GM18517 (cell line): ENCODE measurements around the gene OLFML3.
"Not testable (repeated sequence)": the region's sequence is repeated elsewhere in the genome, so short reads cannot be mapped to it uniquely, and the experiment has no call there.

Experiments
- ATAC-seq: cut with Tn5 transposase; IDR thresholded peaks from one replicate; pipeline ENCODE4 v1.9.1; 2021; ENCODE audit warnings: mild to moderate bottlenecking, moderate library complexity; ENCODE audit not compliant: unreplicated experiment

Gene OLFML3

GRCh38 chr1:113990961-113991360 is 11.7 kb downstream of the OLFML3 start:
- no peak for ATAC-seq

- peak; percentile 63 for ATAC-seq
Measured at GRCh38 chr1:113991467-113991997, 12.3 kb downstream of the OLFML3 start.

- no peak for ATAC-seq
Measured at GRCh38 chr1:113993072-113993471, 13.8 kb downstream of the OLFML3 start.

GRCh38 chr1:113993766-113994165 is 14.5 kb downstream of the OLFML3 start:
- no peak for ATAC-seq

DNA sequence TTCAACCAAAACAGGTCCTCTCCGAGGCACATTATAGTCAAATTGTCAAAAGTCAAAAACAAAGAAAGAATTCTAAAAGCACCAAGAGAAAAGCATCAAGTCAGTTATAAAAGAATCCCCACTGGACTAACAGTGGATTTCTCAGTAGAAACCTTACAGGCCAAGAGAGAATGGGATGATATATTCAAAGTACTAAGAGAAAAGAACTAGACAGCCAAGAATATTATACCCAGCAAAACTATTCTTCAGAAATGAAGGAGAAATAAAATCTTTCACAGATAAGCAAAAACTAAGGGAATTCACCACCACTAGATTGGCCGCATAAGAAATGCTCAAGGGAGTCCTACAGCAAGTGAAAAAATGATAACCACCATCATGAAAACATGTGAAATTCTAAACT is 16.1 kb downstream of the OLFML3 start:
- ATAC-seq, result no peak

DNA sequence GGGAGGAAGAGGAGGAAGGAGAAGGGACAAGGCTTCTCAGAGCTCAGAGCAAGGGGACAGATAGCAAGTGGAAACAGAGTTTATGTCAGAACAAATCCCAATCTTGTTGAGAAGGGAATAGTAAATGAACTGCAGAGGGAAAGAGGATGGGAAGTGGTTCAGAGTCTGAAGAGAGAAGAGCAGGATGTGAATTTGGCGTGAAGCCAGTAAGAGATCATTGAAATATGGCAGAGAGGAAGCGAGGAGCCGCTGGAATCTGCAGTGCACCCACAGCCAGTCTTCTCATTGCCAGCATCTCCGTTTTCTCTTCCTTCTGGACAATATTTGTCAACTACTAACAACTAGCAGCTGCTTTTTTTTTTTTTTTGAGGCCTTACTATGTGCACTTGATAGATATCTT is 19.1 kb downstream of the OLFML3 start:
- no peak for ATAC-seq

GRCh38 chr1:113999233-113999632 is 20.0 kb downstream of the OLFML3 start:
- no peak for ATAC-seq

GRCh38 chr1:113999799-114000198 is 20.5 kb downstream of the OLFML3 start:
- ATAC-seq, result no peak

- ATAC-seq, result no peak
Measured at GRCh38 chr1:114000406-114000805, 21.1 kb downstream of the OLFML3 start.

DNA sequence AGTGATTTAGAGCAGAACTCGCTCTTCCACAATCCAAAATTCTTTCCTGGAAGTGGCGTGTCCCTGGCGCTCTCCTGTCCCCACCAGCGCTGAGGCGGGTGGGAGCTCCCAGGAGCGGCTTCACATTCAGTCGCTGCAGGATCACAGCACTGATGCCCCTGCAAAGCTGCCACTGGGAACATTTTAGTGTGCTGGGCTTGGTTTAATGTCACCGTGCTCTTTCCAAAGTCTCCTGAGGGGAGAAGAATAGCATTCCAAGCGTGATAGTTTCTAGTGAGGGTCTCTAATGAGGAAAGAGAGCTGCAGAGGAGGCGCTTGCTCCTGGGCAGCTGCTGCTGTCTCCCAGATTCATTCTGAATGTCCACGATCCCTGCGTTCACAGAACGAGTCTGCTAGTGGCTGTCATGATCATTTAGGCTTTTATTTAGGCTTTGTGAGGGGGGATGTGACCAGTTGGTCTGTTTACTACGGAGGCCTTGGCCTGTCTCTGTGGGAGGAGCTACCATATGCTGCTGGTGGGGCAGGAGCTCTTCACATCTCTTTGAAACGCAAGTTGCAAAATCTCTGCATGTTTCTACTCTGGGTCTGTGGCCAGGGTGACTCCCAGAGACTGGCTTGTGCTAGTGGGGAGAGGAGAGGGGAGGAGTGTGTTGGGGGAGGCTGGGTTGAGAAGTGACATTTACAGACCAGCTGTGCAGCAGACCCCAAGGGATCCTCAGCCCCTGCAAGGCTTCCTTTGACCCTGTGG is 23.4 kb downstream of the OLFML3 start:
- no peak for ATAC-seq

DNA sequence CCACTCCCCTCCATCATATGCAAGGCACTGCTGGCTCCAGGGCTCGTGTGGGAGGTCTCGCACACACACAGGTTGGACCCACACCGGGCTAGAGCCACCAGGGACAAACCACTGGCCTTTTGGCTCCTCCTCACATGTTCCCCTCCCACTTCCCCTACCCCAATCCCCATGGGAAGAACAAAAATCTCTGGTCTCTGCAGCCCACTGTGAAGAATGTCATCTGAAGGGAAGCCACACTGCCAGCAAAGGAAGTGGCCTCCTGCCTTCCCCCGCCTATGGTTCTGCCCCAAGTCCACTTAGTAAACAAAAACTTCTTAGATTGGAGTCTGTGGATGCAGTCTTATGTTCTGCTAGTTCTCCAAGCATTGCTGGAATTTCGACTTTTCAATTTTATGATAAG is 24.2 kb downstream of the OLFML3 start:
- no peak for ATAC-seq

DNA sequence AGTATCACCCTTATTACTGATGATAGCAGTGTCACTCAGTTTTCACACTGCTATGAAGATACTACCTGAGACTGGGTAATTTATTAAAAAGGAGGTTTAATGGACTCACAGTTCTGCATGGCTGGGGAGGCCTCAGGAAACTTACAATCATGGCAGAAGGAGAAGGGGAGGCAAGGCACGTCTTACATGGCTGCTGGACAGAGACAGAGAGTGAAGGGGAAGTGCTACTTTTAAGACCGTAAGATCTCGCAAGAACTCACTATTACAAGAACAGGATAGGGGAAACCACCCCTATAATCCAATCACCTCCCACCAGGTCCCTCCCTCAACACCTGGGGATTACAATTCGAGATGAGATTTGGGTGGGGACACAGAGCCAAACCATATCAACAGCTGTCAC is 27.6 kb downstream of the OLFML3 start:
- ATAC-seq, result not testable (repeated sequence)

DNA sequence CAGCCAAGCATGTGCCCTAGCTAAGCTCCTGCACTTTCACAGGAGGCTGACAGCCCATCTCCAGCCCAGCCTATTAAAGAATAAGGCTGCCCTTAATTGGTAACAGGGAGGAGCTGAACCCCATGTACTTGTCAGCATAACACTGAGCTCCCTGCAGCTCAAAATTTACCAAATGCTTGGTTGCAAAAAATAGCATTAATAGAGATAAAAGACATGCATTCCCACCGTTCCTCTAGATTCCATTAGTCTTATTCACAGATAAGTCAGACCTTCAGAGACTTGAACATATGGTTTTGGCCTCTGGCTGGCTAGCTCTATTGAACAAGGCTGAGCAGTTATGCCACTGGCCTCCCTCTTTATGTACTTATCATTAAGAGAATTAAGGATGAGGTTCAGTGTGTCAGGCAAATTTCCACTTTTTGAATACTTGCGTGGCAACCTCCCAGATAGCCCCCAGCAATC is 29.2 kb downstream of the OLFML3 start:
- no peak for ATAC-seq

- ATAC-seq, result no peak
Measured at GRCh38 chr1:114008993-114009392, 29.7 kb downstream of the OLFML3 start.

- no peak for ATAC-seq
Measured at GRCh38 chr1:114009393-114009792, 30.1 kb downstream of the OLFML3 start.

GRCh38 chr1:114010433-114011184 is 31.3 kb downstream of the OLFML3 start:
- ATAC-seq, result no peak

DNA sequence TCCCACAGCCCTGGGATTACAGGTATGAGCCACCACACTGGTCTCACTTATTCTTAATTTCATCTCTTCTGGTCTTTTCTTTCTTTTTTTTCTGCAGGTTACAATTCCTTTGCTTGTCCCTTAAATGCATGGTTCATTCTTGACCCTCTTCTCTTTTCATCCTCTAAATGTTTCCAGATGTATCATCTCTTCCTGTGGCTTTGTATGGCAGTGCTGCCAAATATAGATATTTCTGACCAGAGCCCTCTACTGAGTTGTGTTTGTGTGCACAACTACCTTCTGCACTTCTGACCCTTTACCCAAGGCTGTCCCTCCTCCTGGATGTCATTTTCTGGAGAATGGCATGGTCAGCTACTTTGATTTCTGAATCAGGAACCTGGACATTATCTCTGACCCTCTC is 32.5 kb downstream of the OLFML3 start:
- ATAC-seq, result no peak

- no peak for ATAC-seq
Measured at GRCh38 chr1:114015075-114015474, 35.8 kb downstream of the OLFML3 start.

GRCh38 chr1:114019724-114020123 is 40.5 kb downstream of the OLFML3 start:
- ATAC-seq, result not testable (repeated sequence)

DNA sequence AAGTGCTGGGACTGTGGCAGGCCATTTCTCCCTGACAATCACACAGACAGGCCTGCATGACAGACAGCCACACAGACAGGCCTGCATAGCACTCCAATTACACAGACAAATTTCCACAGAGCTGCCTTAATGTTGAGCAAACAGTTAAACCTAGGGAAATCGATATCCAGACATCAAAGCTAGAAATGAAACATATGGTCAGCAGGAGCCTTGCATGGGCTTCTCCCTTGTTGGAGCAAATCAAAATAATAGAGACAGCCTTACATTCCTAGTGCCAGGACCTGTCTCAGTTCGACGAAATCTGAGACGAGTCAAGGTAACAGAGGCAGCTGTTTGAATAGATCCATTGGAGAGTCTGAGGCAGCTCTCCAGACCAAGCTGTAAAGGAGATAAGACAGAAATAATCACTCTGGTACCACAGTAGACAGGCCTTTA is 42.4 kb downstream of the OLFML3 start:
- no peak for ATAC-seq

DNA sequence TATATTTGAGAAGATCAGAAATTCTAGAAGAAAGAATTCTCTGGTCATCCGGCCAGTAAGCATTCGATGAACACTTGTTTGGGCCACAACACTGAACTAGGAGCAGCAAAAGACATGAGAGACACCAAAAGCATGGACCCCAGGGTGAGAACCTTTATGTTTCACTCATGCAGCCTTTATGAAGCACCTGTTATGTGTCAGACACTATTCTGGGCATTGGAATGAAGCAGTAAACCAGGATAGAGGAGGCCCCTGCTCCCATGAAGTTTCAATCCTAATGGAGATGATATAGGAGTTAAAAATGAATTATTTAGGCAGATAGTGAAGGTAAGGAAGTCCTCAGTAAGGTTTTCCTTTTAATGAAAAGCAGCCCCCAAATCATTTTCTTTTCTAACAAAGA is 43.6 kb downstream of the OLFML3 start:
- no peak for ATAC-seq

GRCh38 chr1:114023377-114023776 is 44.1 kb downstream of the OLFML3 start:
- no peak for ATAC-seq
